GM23338 (cell line): ENCODE data around the gene MAN2B2. TPM values are rescaled to one million over a fixed set of nuclear protein-coding genes. Genes with fewer than 3 reads are reported as not detected.

Source experiments
- ATAC-seq: fragments of 200-7000 bp; cut with Tn5 transposase; 3 replicates; pipeline ENCODE4 v1.9.1; 2020
- DNase-seq: peaks from one replicate; pipeline ENCODE4 v3.0.0-alpha.2; 2015; ENCODE audit warnings: low spot score
- H2AFZ ChIP-seq: fragments of 200-600 bp; sonication (generic); 2 replicates; pipeline ENCODE4 v1.8.0; 2016; ENCODE audit warnings: antibody characterized with exemption, mild to moderate bottlenecking, moderate library complexity
- H3F3A ChIP-seq: fragments of 200-600 bp; sonication (generic); replicated peaks from 2 replicates; pipeline ENCODE4 v1.8.0; 2017; ENCODE audit warnings: antibody characterized with exemption, mixed run types, low read depth
- H3K27ac ChIP-seq: fragments of 200-600 bp; sonication (generic); 2 replicates; pipeline ENCODE4 v1.6.1; 2016; ENCODE audit warnings: low read depth
- H3K27me3 ChIP-seq: fragments of 200-600 bp; sonication (generic); 2 replicates; pipeline ENCODE4 v1.8.0; 2016; ENCODE audit warnings: mild to moderate bottlenecking, mixed run types, moderate library complexity; ENCODE audit not compliant: insufficient read depth
- H3K36me3 ChIP-seq: fragments of 200-600 bp; sonication (generic); 2 replicates; pipeline ENCODE4 v1.8.0; 2016; ENCODE audit warnings: mild to moderate bottlenecking; ENCODE audit not compliant: insufficient read depth
- H3K4me1 ChIP-seq: fragments of 200-600 bp; sonication (generic); 2 replicates; pipeline ENCODE4 v1.8.0; 2016; ENCODE audit warnings: mild to moderate bottlenecking, moderate library complexity; ENCODE audit not compliant: insufficient read depth
- H3K4me2 ChIP-seq: fragments of 200-600 bp; sonication (generic); 2 replicates; pipeline ENCODE4 v1.7.1; 2017; ENCODE audit warnings: mixed run types
- H3K4me3 ChIP-seq: fragments of 200-600 bp; sonication (generic); 2 replicates; pipeline ENCODE4 v1.6.1; 2016; ENCODE audit warnings: mixed run types
- H3K79me2 ChIP-seq: fragments of 200-600 bp; sonication (generic); replicated peaks from 2 replicates; pipeline ENCODE4 v1.8.0; 2017; ENCODE audit warnings: mild to moderate bottlenecking; ENCODE audit not compliant: insufficient read depth
- H3K9me2 ChIP-seq: fragments of 200-600 bp; sonication (generic); 2 replicates; pipeline ENCODE4 v1.8.0; 2017; ENCODE audit not compliant: insufficient read depth
- H4K20me1 ChIP-seq: fragments of 200-600 bp; sonication (generic); replicated peaks from 2 replicates; pipeline ENCODE4 v1.8.0; 2017; ENCODE audit warnings: mild to moderate bottlenecking; ENCODE audit not compliant: insufficient read depth
- H3K27ac Mint-ChIP-seq: 2 replicates; pipeline ENCODE4 v1.8.0; 2020; ENCODE audit warnings: inconsistent platforms, mild to moderate bottlenecking, moderate library complexity, mixed read lengths
- H3K27me3 Mint-ChIP-seq: 3 replicates; pipeline ENCODE4 v1.8.0; 2022; ENCODE audit warnings: low read depth, mild to moderate bottlenecking, moderate library complexity, mixed read lengths, inconsistent platforms; ENCODE audit not compliant: insufficient read depth, poor library complexity
- H3K36me3 Mint-ChIP-seq: 3 replicates; pipeline ENCODE4 v1.8.0; 2021; ENCODE audit warnings: low read depth, mild to moderate bottlenecking, inconsistent platforms, moderate library complexity, mixed read lengths
- H3K4me1 Mint-ChIP-seq: 3 replicates; pipeline ENCODE4 v1.8.0; 2020; ENCODE audit warnings: mild to moderate bottlenecking, inconsistent platforms, mixed read lengths
- H3K4me3 Mint-ChIP-seq: 3 replicates; pipeline ENCODE4 v1.8.0; 2021; ENCODE audit warnings: moderate library complexity, mild to moderate bottlenecking, inconsistent platforms, mixed read lengths
- H3K9me3 Mint-ChIP-seq: 3 replicates; pipeline ENCODE4 v1.8.0; 2020; ENCODE audit warnings: moderate library complexity, mild to moderate bottlenecking, inconsistent platforms, mixed read lengths
- EZH2 ChIP-seq: fragments of 200-600 bp; sonication (generic); IDR thresholded peaks from one replicate; pipeline ENCODE4 v1.8.0; 2017; ENCODE audit warnings: antibody characterized with exemption, mild to moderate bottlenecking, low read depth; ENCODE audit not compliant: unreplicated experiment
- EZH2phosphoT487 ChIP-seq: fragments of 200-600 bp; sonication (generic); IDR thresholded peaks from one replicate; pipeline ENCODE4 v1.8.1; 2018; ENCODE audit warnings: antibody characterized with exemption; ENCODE audit not compliant: unreplicated experiment
- JUNB ChIP-seq: IDR thresholded peaks from one replicate; pipeline ENCODE4 v1.6.1; 2016; ENCODE audit warnings: antibody characterized with exemption; ENCODE audit not compliant: unreplicated experiment
- NANOG ChIP-seq: IDR thresholded peaks from 2 replicates; pipeline ENCODE4 v1.6.1; 2016; ENCODE audit warnings: antibody characterized with exemption, borderline replicate concordance
- POLR2AphosphoS5 ChIP-seq: IDR thresholded peaks from 2 replicates; pipeline ENCODE4 v1.6.1; 2016; ENCODE audit warnings: antibody characterized with exemption, low read depth
- ZNF114 ChIP-seq: fragments of 250-450 bp; sonication (Bioruptor Pico); IDR thresholded peaks from 2 replicates; pipeline ENCODE4 v1.5.0; 2020; ENCODE audit warnings: mild to moderate bottlenecking, moderate library complexity
- ZNF331 ChIP-seq: fragments of 250-450 bp; sonication (Bioruptor Pico); IDR thresholded peaks from 2 replicates; pipeline ENCODE4 v1.5.0; 2020; ENCODE audit warnings: low read depth, mild to moderate bottlenecking, moderate library complexity
- polyA plus RNA-seq: library from polyadenylated mRNA; unstranded; fragments of >200 nt; fragmentation: Nextera tagmentation; extraction: Ambion mirVana; gene quantifications from 2 replicates; pipeline ENCODE4 v1.2.1, GENCODE V29; 2016
- total RNA-seq: library from RNA; depleted of rRNA; stranded (reverse); fragments of >200 nt; shearing (Covaris generic); gene quantifications from 2 replicates; pipeline ENCODE4 v1.2.3, GENCODE V29; 2014
- TF ChIP-seq, protein P1 (sequence below), 2 experiments: fragments of 200-600 bp in 1 of 2; sonication (generic) in 1 of 2; conservative IDR thresholded peaks; 2 replicates each; pipeline versions ENCODE4 v1.5.1 to v1.6.1; 2016 to 2017; ENCODE audit warnings: antibody characterized with exemption in 2 of 2, low read depth in 2 of 2, mild to moderate bottlenecking in 2 of 2, moderate library complexity in 1 of 2
- TF ChIP-seq, protein P2 (sequence below): IDR thresholded peaks from one replicate; pipeline ENCODE4 v1.6.1; 2018; ENCODE audit warnings: antibody characterized with exemption; ENCODE audit not compliant: unreplicated experiment
- TF ChIP-seq, protein P3 (sequence below): fragments of 250-450 bp; sonication (Bioruptor Pico); IDR thresholded peaks from 2 replicates; pipeline ENCODE4 v1.5.0; 2020; ENCODE audit warnings: mild to moderate bottlenecking, moderate library complexity

Gene MAN2B2
- total and polyA plus RNA-seq, 2 experiments from 2014 or later = 1.6 to 6.9 TPM

DNA sequence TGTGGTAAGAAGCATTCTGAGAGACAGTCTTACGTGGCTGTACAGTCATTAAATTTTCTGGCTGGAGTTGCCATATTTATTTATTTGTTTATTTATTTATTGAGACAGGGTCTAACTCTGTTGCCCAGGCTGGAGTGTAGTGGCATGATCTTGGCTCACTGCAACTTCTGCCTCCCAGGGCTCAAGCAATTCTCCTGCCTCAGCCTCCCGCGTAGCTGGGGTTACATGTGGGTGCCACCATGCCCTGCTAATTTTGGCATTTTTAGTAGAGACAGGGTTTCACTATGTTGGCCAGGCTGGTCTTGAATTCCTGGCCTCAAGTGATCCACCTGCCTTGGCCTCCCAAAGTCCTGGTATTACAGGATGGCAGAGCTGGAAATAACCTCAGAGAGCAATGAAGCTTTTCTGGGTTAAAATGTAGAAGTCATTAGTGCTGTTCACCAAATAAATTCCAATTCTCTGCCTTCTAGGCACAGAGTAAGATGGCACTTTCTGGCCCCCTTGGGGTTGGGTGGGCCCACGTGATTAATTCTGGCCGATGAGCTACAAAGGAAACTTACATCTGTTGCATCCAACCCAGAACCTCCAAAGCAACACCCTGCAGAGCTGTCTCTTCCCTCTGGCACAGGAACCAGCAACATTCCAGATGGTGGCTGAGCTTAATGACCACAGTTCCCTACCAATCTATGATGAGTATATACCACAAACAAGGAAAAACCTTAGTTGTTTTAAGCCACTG is 70.0 kb downstream of the MAN2B2 start (continued):
- TF ChIP-seq EZH2phosphoT487 = no peak
- TF ChIP-seq ZNF331 (CRISPR knock-in tag) = no peak
- TF ChIP-seq, protein P1, sequence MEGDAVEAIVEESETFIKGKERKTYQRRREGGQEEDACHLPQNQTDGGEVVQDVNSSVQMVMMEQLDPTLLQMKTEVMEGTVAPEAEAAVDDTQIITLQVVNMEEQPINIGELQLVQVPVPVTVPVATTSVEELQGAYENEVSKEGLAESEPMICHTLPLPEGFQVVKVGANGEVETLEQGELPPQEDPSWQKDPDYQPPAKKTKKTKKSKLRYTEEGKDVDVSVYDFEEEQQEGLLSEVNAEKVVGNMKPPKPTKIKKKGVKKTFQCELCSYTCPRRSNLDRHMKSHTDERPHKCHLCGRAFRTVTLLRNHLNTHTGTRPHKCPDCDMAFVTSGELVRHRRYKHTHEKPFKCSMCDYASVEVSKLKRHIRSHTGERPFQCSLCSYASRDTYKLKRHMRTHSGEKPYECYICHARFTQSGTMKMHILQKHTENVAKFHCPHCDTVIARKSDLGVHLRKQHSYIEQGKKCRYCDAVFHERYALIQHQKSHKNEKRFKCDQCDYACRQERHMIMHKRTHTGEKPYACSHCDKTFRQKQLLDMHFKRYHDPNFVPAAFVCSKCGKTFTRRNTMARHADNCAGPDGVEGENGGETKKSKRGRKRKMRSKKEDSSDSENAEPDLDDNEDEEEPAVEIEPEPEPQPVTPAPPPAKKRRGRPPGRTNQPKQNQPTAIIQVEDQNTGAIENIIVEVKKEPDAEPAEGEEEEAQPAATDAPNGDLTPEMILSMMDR (conservative IDR thresholded peaks at IDR 0.05; ENCODE audit: low read depth in 2 of 2) = no peak
- TF ChIP-seq EZH2 = no peak
- TF ChIP-seq POLR2AphosphoS5 = no peak
- TF ChIP-seq ZNF114 (CRISPR knock-in tag) = no peak
- TF ChIP-seq, protein P2, sequence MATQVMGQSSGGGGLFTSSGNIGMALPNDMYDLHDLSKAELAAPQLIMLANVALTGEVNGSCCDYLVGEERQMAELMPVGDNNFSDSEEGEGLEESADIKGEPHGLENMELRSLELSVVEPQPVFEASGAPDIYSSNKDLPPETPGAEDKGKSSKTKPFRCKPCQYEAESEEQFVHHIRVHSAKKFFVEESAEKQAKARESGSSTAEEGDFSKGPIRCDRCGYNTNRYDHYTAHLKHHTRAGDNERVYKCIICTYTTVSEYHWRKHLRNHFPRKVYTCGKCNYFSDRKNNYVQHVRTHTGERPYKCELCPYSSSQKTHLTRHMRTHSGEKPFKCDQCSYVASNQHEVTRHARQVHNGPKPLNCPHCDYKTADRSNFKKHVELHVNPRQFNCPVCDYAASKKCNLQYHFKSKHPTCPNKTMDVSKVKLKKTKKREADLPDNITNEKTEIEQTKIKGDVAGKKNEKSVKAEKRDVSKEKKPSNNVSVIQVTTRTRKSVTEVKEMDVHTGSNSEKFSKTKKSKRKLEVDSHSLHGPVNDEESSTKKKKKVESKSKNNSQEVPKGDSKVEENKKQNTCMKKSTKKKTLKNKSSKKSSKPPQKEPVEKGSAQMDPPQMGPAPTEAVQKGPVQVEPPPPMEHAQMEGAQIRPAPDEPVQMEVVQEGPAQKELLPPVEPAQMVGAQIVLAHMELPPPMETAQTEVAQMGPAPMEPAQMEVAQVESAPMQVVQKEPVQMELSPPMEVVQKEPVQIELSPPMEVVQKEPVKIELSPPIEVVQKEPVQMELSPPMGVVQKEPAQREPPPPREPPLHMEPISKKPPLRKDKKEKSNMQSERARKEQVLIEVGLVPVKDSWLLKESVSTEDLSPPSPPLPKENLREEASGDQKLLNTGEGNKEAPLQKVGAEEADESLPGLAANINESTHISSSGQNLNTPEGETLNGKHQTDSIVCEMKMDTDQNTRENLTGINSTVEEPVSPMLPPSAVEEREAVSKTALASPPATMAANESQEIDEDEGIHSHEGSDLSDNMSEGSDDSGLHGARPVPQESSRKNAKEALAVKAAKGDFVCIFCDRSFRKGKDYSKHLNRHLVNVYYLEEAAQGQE = no peak
- no peak for TF ChIP-seq JUNB

DNA sequence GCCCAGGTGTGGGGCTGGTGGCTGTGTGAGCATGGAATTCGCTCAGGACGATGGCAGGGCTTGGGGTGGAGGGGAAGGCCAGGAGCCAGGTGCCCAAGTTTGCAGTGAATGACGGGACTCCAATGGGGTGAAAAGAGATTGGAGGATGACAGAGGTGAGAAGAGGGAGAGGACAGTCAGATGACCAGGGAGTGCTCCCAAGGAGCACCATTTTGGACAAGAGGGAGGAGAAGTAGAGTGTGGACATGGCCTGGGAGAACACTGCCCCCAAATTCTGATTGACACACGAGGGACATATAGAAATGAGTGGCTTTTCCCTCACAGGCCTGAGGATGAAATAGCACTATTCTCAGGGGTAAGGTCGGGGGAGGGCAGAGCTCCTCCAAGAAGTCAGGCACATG is 72.2 kb downstream of the MAN2B2 start:
- Histone ChIP-seq H3K27ac (no peak overlapping the region), H3K4me1 (peaks cover 7% of the 10 kb centered on the region), H3K27me3 (no peaks in the 10 kb centered on the region), H4K20me1 (peaks cover 8% of the 10 kb centered on the region), H2AFZ (no peak overlapping the region), H3K4me3 (no peak overlapping the region), H3F3A (peaks cover 3% of the 10 kb centered on the region; the same call in 1 of the 2 replicates), H3K4me2 (no peak overlapping the region), H3K79me2 (peaks cover 12% of the 10 kb centered on the region), H3K36me3 (peaks cover 8% of the 10 kb centered on the region), H3K9me2 (no peaks in the 10 kb centered on the region)
- H3K9me3 Mint-ChIP-seq = no peaks in the 10 kb centered on the region
- peaks cover 14% of the 10 kb centered on the region for H3K36me3 Mint-ChIP-seq
- peaks cover 7% of the 10 kb centered on the region for H3K27me3 Mint-ChIP-seq
- DNase-seq = no peak
- H3K4me1 Mint-ChIP-seq = peaks cover 9% of the 10 kb centered on the region
- H3K4me3 Mint-ChIP-seq = no peak overlapping the region
- TF ChIP-seq, protein P1 (conservative IDR thresholded peaks at IDR 0.05; ENCODE audit: low read depth in 2 of 2) = no peak
- TF ChIP-seq NANOG = no peak
- TF ChIP-seq, protein P3, sequence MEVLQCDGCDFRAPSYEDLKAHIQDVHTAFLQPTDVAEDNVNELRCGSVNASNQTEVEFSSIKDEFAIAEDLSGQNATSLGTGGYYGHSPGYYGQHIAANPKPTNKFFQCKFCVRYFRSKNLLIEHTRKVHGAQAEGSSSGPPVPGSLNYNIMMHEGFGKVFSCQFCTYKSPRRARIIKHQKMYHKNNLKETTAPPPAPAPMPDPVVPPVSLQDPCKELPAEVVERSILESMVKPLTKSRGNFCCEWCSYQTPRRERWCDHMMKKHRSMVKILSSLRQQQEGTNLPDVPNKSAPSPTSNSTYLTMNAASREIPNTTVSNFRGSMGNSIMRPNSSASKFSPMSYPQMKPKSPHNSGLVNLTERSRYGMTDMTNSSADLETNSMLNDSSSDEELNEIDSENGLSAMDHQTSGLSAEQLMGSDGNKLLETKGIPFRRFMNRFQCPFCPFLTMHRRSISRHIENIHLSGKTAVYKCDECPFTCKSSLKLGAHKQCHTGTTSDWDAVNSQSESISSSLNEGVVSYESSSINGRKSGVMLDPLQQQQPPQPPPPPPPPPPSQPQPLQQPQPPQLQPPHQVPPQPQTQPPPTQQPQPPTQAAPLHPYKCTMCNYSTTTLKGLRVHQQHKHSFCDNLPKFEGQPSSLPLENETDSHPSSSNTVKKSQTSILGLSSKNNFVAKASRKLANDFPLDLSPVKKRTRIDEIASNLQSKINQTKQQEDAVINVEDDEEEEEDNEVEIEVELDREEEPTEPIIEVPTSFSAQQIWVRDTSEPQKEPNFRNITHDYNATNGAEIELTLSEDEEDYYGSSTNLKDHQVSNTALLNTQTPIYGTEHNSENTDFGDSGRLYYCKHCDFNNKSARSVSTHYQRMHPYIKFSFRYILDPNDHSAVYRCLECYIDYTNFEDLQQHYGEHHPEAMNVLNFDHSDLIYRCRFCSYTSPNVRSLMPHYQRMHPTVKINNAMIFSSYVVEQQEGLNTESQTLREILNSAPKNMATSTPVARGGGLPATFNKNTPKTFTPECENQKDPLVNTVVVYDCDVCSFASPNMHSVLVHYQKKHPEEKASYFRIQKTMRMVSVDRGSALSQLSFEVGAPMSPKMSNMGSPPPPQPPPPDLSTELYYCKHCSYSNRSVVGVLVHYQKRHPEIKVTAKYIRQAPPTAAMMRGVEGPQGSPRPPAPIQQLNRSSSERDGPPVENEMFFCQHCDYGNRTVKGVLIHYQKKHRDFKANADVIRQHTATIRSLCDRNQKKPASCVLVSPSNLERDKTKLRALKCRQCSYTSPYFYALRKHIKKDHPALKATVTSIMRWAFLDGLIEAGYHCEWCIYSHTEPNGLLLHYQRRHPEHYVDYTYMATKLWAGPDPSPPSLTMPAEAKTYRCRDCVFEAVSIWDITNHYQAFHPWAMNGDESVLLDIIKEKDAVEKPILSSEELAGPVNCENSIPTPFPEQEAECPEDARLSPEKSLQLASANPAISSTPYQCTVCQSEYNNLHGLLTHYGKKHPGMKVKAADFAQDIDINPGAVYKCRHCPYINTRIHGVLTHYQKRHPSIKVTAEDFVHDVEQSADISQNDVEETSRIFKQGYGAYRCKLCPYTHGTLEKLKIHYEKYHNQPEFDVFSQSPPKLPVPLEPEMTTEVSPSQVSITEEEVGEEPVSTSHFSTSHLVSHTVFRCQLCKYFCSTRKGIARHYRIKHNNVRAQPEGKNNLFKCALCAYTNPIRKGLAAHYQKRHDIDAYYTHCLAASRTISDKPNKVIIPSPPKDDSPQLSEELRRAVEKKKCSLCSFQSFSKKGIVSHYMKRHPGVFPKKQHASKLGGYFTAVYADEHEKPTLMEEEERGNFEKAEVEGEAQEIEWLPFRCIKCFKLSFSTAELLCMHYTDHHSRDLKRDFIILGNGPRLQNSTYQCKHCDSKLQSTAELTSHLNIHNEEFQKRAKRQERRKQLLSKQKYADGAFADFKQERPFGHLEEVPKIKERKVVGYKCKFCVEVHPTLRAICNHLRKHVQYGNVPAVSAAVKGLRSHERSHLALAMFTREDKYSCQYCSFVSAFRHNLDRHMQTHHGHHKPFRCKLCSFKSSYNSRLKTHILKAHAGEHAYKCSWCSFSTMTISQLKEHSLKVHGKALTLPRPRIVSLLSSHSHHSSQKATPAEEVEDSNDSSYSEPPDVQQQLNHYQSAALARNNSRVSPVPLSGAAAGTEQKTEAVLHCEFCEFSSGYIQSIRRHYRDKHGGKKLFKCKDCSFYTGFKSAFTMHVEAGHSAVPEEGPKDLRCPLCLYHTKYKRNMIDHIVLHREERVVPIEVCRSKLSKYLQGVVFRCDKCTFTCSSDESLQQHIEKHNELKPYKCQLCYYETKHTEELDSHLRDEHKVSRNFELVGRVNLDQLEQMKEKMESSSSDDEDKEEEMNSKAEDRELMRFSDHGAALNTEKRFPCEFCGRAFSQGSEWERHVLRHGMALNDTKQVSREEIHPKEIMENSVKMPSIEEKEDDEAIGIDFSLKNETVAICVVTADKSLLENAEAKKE (CRISPR knock-in tag) = no peak
- H3K27ac Mint-ChIP-seq = no peak overlapping the region
- no peak for ATAC-seq
